ENCODE measurements around the gene PRR11.

DNA sequence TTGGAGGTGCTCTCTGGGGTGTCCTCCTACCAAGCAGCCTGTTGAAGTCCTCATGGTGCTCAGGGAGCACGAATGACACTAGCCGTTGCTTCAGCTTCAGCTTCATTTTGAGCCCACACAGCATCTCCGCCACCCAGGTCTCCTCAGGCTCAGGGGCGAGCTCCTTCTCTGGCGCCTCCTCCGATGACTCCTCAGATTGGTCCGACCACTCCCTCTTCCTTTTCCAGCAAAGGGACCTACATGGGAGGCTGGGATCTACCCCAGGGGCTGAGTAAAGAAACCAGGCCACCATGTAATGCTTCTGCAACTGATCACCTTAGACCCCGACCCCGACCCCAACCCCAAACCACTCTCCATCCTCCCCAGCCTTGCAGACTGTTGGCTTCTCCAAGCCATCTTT is 25.9 kb downstream of the PRR11 start:
- TF ChIP-seq, protein P1, sequence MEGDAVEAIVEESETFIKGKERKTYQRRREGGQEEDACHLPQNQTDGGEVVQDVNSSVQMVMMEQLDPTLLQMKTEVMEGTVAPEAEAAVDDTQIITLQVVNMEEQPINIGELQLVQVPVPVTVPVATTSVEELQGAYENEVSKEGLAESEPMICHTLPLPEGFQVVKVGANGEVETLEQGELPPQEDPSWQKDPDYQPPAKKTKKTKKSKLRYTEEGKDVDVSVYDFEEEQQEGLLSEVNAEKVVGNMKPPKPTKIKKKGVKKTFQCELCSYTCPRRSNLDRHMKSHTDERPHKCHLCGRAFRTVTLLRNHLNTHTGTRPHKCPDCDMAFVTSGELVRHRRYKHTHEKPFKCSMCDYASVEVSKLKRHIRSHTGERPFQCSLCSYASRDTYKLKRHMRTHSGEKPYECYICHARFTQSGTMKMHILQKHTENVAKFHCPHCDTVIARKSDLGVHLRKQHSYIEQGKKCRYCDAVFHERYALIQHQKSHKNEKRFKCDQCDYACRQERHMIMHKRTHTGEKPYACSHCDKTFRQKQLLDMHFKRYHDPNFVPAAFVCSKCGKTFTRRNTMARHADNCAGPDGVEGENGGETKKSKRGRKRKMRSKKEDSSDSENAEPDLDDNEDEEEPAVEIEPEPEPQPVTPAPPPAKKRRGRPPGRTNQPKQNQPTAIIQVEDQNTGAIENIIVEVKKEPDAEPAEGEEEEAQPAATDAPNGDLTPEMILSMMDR (conservative IDR thresholded peaks at IDR 0.05), result no peak
- TF ChIP-seq ZFX (IDR thresholded peaks at IDR 0.05), result no peak

Measured in C4-2B (cell line).